ENCODE results near the gene RFC2.

Gene RFC2
- long read RNA-seq, donor 1, transcript RFC2-201 (11 exons, 1,695 nt) = major isoform, 14 of 32 reads
- long read RNA-seq, donor 1, partial matches to known transcripts = 17 of 32 reads
- long read RNA-seq, donor 1, other reads (novel, unspliced or antisense) = 0 of 32 reads
- long read RNA-seq, donor 2, transcript RFC2-201 (11 exons, 1,695 nt) = major isoform, 8 of 8 reads
- long read RNA-seq, donor 2, partial matches to known transcripts = 0 of 8 reads
- long read RNA-seq, donor 2, other reads (novel, unspliced or antisense) = 0 of 8 reads
- long read RNA-seq, donor 3, transcript RFC2-201 (11 exons, 1,695 nt) = major isoform, 5 of 6 reads
- long read RNA-seq, donor 3, partial matches to known transcripts = 0 of 6 reads
- long read RNA-seq, donor 3, other reads (novel, unspliced or antisense) = 0 of 6 reads
- long read RNA-seq, donor 4, transcript RFC2-201 (11 exons, 1,695 nt) = major isoform, 10 of 11 reads
- long read RNA-seq, donor 4, partial matches to known transcripts = 0 of 11 reads
- long read RNA-seq, donor 4, other reads (novel, unspliced or antisense) = 0 of 11 reads
- long read RNA-seq, donor 5, transcript RFC2-201 (11 exons, 1,695 nt) = major isoform, 9 of 9 reads
- long read RNA-seq, donor 5, partial matches to known transcripts = 0 of 9 reads
- long read RNA-seq, donor 5, other reads (novel, unspliced or antisense) = 0 of 9 reads
- long read RNA-seq, donor 6, transcript RFC2-201 (11 exons, 1,695 nt) = major isoform, 7 of 8 reads
- long read RNA-seq, donor 6, partial matches to known transcripts = 0 of 8 reads
- long read RNA-seq, donor 6, other reads (novel, unspliced or antisense) = 0 of 8 reads
- long read RNA-seq, donor 7, transcript RFC2-201 (11 exons, 1,695 nt) = major isoform, 15 of 15 reads
- long read RNA-seq, donor 7, partial matches to known transcripts = 0 of 15 reads
- long read RNA-seq, donor 7, other reads (novel, unspliced or antisense) = 0 of 15 reads
- long read RNA-seq, donor 8, transcript RFC2-201 (11 exons, 1,695 nt) = major isoform, 8 of 8 reads
- long read RNA-seq, donor 8, partial matches to known transcripts = 0 of 8 reads
- long read RNA-seq, donor 8, other reads (novel, unspliced or antisense) = 0 of 8 reads

DNA sequence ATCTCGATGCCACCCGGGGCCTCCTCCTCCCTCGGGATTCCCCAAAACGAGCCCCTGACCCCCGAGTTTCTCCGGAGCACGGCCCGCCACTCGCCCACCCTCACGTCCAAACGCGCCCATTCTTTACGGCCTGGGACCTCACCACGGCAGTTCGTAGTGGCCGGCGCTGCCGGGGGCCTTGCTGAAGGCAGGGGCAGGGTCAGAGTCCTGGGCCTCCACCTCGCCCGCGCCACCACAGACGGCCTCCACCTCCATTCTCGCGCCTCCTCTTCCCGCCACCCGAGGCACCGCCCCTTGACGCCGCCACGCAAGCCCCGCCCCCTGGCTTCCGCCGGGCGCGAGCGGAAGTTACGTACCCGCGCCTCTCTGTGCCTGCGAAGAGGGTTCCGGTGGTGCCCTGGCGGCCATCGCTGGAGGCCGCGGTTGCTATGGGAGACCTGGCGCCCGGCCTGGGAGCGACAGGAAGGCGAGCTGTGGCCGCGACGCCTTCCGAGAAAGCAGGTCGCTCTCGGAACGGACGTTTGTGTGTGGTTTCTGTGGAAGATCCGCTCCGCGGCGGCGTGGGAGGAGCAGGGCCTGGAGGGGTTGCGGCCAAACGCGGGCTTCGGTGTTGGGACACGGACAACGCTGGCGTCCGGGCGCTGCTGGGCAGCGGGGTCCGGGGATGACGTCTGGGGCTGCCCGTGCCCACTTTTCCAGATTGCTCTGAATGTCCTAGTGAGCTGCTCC is at the start of gene RFC2:
RFC2 (minus strand) TSS at position 271 of the 729 bp plus-strand sequence; CDS start at position 255, 16 bp downstream.
- DNase-seq = peak; percentile 97

DNA sequence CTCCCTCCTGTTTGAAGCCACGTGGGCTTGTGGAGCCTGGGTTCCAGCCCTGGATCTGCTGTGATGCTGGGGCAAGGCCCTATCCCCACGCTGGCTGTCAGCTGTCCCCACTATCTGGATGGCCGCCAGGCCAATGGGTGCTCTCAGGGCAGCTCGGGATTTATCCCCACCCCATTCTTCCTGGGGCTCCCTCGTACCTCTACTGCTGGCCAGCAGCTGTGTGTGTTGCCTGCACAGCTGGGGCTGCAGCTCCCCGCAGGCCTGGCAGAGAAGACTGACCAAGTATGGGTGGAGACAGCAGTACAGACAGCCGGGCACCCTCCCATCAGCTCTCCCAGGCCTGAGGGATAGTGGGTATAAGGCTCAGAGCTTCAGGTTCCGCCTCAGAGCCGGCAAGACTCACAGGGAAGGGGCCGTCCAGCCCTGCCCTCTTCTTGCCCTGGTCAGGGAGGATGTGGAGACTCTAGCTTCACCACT is 48.6 kb upstream of the RFC2 start:
- no peak for DNase-seq

DNA sequence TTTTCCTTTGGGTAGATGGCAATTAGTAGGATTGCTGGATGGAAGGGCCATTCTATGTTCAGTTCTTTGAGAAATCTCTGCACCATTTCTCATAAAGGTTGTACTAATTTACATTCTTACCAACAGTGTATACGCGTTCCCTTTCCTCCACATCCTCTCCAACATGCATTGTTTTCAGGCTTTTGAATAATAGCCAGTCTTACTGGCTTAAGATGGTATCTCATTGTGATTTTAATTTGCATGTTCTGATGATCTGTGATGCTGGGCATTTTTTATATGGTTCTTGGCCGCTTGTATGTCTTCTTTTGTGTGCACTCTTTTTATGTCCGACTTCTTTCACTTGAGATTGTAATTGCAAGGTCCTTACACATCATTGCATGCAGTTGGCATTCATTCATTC is 46.7 kb upstream of the RFC2 start:
- no peak for DNase-seq

DNA sequence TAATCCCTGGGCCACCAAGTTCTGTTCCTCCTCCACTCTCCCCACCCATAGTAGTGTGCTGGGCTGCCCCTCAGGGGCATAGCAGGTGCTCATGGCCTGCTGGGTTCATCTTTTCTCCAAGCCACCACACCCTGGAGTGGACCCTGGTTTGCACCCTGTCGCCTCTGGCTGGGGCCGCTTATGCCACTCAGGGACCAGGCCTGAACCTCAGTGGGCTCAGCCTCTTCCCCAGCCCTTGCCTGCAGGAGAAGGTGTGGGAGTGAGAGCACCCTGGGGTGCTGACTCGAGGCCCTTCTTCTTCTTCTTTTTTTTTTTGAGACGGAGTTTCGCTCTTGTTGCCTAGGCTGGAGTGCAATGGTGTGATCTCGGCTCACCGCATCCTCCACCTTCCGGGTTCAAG is 45.2 kb upstream of the RFC2 start:
- no peak for DNase-seq

DNA sequence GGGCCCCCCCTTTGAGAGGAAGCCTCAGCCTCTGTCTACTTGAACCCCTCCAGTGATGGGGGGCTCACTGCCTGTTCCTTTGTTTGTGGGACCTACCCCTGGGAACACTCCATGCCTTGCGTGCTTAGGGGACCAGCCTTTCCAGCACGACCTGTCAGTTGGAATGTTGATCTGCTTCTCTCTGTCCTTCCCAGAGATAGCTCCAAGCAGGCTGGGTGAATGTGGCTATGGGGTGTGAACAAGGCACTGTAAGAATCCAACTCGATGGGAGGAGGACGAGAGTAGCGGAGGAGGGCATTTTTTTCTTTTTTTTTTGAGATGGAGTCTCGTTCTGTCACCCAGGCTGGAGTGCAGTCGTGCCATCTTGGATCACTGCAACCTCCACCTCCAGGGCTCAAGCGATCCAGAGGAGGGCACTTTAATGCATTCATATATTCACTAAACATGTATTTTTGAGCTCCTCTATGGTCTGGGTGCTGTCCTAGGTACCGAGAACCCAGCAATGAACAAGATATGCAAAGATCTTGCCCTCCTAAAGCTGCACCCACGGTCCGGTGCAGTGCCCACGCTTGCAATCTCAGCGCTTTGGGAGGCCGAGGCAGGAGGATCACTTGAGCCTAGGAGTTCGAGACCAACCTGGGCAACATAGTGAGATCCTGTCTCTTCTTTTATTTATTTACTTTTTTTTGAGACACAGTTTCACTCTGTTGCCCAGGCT is 43.5 kb upstream of the RFC2 start:
- DNase-seq = no peak

DNA sequence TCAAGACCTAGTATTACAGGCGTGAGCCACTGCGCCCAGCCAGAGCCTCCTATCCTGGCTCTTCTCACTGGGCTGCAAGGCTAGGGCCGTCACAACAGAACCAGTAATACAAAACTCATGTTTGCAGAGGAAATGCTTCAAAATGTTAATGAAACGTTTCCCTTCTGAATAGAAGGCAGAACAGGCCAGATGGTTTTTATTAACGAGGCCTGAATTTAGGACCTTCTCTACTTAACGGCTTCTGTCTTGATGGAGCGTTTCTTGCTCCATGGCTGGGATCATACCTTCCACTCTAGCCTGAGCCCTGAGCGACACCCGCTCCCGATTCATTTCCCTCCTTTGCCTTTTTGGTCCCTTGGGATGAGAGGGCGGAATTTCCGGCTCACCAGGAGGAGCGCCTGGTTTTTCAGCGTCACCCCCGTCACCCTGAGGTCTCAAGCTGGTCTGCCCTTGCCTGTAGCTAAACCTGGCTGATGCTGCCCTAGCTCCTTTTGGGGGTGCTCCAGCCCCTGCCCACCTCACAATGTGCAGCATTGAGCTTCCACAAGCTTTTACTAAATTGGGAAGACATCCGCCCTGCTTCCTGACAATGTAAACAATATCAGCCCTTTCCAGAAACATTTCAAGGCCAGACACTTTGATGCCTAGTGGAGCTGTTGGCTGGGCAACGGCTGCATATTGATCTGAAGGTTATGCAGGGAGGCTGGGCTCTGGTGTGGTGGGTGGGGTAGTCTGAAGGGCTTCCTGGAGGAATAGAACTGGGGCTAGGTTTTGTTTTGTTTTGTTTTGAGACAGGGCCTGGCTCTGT is 40.2 kb upstream of the RFC2 start:
- no peak for DNase-seq

DNA sequence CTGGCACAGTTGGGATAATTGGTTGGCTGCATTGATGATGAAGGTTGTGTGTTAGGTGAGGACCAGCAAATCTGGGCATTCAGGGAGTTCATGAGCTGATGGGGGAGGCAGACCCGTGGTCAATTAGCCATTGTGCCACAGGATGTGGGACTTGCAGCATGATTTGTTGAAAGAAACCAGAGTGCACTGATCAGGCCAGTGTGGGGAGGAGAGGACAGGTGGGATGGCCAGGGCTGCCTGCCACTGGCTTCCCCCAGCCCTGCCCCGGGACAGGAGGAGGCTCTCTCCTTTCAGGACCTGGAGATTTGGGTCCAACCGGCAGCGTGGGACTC is 39.3 kb upstream of the RFC2 start:
- DNase-seq = no peak

DNA sequence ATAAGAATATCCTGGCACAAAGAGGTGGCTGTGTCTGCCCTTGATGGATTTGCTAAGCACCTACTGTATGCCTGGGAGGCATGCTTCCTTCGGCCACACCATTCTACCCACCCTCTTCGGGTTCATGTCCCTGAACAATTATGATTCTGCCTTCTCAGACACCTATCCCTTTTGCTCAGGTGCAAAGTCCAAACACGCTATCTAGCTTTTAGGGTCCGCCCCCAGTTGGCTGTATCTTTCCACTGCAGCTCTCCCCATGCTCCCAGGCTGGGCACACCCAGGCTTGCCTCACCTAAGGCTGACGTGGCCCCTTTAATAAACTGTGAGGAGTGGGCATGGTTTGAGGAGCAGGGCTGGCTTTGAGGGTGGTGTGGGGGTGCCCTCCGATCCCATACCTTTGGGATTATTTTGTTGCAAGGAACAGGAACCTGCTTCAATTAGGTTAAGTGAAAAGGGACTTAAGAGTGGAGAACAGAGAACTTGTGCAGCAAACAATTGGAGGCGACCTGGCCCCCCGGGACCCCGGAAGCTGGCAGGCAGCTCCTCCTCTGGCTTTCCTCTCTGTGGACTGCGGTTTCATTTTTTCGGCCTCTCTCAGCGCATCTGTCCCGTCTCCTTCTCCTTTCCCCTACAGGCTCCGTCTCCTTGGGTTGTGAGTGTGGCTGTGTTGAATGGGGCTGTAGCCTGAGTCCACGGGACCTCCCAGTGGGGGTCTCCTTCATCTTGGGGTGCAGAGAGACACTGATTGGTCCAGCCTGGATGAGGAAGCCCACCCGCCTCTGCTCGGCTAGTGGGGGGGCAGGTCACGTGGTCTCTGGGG is 38.8 kb upstream of the RFC2 start:
- DNase-seq = no peak

DNA sequence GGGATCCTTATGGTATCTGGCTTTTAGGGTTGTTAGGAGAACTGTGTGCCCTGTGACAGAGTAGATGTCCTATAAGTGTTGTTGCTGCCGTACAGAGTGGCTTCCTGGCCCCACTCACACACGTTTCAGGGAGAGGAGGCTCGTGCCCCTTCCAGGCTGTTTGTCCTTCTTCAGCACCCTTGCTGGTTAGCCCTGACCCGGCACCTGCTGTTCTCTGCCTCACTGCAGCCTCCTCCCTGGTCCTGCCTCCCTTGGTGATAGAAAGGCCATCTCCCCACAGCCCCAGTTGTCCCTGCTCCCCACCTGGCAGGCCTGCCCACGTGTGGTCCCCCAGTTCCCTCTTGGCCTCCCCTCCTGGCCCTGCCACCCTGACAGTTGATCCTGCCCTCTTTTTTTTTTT is 37.3 kb upstream of the RFC2 start:
- no peak for DNase-seq

DNA sequence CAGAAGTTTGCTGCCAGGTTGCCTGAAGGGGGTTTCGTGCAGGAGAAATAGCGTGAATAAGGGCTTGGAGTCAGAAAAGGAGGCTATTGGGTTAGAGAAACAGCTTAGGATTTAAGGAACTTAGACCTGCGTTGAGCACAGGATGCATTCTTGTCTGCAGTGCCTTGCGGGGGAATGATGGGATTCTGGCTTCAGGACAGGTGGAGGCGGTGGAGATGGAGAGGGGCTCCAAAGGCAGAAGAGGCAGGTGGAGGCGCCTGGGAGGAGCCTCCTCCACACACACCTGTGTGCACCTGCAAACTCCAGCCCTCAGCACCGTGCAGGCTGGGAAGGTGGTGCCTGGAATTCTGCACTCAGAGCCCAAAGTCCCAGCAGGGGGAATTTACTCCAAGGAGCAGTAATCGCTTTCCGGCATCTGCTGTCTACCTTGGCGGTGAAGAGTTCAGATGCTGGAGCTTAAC is 36.8 kb upstream of the RFC2 start:
- DNase-seq = no peak

DNA sequence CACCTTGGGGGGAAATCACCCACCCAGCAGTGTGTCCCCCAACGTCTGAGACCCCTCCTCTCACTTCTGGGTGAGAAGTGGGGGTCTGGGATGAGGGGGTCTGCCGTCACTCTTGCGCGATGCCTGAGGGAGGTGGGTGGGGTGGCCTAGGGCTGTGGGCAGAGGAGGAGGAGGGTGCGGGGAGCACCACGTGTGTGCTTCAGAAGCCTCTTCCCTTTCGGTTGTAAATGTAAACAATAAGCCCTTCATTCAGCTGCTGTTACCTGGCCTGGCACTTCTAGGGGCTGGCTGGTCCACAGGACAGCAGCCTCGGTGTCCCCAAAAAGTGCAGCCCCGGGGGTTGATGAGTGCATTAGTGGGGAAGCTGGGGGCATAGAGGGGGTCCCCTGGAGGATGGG is 36.4 kb upstream of the RFC2 start:
- DNase-seq = no peak

DNA sequence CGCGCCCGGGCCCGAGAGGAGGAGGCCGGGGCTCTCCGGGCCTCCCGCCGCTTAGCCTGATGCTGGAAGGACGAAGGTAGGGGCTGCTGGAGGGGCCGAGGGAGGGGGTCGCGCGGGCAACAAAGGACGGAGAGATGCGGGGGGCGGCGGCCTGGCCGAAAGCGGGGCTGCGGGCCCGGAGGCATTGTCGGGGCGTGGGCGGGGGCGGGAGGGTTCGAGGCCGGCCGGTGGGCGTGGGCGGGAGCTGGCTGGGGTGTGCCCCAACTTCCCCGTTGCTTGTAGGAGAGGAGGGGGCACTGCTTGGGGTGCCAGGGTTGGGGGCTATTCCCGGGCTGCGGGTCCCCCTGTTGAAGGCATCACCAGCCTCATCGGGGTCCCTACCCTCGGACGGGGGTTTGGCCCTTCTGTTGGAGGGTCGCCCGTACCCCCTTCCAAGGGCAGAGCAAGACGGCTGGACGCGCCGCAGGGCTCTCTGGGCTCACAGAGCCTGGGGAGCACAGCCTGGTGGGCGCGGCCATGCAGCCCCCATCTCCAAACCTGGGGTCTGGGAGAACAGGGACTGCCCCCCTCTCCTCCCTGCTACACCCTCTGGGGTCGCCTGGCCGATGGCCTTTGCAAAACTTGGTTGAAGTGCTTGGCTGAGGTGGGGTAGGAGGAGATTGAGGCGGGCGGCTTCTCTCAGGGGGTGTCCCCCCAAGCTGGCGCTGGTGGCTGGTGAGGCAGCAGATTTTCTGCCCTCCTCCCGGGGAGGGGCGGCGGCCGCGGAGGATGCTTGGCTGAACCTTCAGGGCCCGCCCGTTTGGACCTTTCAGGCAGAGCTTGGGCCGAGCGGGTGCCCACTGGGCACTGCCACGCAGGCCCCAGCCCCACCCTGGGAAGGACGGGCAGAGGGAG is 35.7 kb upstream of the RFC2 start:
- DNase-seq = peak; percentile 61

DNA sequence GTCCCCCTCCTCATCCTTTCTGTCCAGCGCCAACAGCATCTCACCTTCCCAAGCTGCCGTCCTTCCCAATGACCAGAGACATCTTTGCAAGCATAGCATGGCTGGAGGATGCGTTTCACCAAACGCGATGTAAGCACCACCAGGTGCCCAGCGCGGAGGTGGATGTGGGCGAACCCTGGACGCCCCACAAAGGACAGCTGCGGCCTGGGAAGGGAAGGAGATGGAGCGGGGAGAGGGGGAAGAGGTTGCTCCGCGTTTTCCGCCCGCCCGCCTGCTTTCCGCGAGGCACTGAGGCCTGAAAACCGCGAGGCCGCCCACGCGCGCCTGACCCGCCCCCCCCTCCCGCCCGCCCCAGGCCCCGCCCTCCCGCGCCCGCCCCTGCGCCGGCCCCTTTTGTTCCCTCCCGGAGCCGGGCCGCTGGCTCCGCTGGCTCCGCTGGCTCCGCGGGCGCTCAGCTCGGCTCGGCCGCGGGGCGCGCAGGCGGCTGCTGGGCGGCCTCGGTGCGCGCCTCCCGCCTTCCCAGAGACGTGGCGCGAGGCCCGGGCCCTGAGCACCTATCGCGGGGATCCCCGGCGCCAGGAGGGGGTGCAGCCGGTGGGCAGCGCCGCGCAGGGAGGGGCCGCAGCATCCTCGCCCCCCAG is 34.9 kb upstream of the RFC2 start, which contains the start of gene CLIP2:
CLIP2 (plus strand) TSS at position 390 of the 641 bp plus-strand sequence. CDS start 28,140 bp downstream, outside the sequence.
- DNase-seq = peak; percentile 85

DNA sequence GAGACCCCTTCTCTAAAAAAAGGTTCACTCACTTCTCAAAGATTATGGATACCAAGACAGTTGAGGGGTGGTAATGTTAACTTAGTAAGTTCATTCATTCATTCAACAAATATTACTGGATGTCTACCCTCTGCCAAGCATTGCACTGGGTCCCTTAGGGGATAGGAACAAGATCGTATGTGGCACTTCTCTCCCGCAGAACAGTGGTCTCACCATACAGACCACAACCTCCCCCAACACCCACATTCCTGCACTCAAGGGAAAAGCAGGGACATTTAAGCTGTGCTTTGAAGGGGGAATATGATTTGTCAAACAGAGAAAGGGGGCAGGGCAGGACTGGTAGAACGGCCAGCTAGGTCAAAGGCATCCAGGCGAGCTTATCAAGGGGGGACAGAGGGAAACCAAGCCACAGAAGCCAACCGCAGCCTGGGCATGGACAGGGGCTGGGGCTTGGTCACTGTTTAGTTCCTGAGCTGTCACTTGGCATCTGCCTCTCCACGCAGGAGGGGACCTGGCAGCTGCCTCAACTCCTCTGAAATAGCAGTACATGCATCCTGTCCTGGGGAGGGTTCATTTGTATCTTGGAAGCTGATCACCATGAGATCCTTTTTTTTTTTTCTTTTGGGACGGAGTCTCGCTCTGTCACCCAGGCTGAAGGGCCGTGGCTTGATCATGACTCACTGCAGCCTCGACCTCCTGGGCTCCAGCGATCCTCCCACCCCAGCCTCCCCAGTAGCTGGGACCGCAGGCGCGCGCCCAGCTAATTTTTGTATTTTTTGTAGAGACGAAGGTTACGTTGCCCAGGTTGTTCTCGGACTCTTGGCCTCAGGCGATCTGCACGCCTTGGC is 34.1 kb upstream of the RFC2 start:
- no peak for DNase-seq

DNA sequence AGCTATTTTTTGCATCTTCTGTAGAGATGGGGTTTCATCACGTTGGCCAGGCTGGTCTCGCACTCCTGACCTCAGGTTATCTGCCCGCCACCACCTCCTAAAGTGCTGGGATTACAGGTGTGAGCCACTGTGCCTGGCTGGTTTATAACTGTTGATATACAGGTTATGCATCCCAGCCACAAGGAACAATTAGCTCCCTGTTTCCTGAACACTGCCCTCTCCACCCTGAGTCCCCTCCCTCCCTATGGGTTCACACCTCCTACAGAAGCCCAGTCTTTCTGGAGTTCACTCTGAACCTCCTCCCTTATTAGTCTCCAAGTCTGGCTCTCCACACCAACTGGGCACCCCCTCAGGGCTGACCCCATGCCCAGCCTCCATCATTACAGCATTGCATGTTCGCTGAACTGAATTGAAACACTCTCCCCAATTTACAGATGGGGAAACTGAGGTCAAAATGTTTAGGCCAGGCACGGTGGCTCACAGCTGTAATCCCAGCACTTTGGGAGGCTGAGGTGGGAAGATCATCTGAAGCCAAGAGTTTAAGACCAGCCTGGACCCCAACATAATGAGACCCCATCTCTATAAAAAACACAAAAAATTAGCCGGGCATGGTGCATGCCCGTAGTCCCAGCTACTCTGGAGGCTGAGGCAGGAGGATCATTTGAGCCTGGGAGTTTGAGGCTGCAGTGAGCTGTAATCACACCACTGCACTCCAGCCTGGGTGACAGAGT is 33.3 kb upstream of the RFC2 start:
- no peak for DNase-seq

DNA sequence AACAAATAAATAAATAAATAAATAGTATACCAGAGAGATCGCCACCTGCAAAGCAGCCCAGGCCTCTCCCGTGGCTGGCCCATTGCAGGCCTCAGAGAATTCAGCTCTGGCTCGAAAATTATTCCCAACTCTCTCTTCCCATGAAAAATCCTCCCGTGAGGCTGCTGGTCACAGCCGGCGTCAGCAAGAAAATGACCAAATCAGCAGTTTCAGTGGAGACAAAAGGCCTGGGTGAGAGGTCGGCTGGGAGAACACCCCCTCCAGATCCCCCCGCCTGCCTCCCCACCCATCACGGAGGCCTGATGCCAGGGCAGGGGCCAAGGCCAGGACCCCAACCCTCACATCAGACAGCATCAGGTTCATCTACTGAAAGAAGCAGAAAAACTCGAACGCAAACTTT is 31.9 kb upstream of the RFC2 start:
- DNase-seq = no peak

Data from right kidney (tissue), 9 donors.